ENCODE data around the gene GJA3. TPM values are rescaled to one million over a fixed set of nuclear protein-coding genes. Genes with fewer than 3 reads are reported as not detected.
"Not testable (repeated sequence)": the region's sequence is repeated elsewhere in the genome, so short reads cannot be mapped to it uniquely, and the experiment has no call there.

GJA3 gene
- total RNA-seq, 1 experiment from 2014 or later, result 0.56 TPM

GRCh38 chr13:20153290-20153689 lies 7.6 kb downstream of the GJA3 start:
- DNase-seq (ENCODE audit: low read depth), result not testable (repeated sequence)

GRCh38 chr13:20151612-20152011 lies 9.2 kb downstream of the GJA3 start:
- DNase-seq (ENCODE audit: low read depth), result no peak

DNA sequence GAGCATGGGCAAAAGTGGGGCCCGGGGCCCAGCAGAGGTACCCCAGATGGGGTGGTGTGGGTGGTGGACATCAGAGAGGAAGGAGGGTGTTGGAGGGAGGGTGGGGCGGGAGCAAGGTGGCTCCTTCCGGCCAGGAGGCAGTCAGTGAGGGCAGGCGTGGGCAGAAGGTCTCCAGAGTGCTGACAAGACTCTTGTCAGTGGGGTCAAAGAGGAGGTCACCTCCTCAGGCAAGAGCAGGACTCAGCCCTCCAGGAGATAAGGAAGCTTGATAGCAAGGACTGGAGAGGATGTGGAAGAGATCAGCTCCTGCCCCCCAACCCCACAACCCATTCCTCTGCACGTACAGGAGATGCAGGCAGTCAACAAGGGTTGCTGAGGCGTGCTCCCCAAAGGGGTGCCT lies 9.8 kb downstream of the GJA3 start:
- DNase-seq (ENCODE audit: low read depth), result no peak

DNA sequence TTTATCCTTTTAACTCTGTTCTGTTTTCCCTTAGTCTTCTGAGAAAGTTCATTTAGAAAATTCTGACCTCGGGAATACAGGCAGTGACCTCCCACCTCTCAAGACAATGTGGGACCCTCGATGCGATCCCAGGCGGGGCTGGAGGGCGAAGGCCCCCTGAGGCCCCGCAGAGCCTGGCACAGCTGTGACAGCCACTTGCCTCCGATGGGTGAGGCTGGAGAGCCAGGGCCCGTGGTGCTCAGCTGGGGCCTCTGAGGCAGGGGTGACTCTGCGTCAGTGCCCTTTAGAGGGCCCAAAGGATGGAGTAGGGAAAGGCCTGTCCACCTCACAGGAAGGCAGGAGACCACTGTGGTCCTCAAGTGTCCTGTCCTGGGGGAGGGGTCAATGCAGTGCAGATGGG lies 10.3 kb downstream of the GJA3 start:
- DNase-seq (ENCODE audit: low read depth), result no peak

DNA sequence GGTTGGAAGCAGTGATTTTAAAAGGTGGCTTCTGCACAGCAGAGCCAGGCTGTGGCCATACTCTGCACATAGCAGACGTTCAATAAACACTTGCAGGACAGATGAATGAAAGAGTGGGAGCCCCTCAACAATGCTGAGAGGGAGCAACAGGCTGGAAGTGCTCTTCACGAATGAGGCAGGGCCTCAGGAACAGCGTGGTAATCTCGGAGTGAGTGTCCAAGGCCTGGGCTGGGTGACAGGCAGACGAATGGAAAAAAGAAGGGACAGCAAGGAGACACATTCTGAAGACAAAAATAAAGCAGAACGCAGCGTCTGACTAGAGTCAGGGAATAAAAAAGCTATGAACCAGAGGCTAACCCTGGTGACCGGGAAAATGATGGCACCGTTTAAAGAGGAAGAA lies 11.1 kb downstream of the GJA3 start:
- no peak for DNase-seq (ENCODE audit: low read depth)

DNA sequence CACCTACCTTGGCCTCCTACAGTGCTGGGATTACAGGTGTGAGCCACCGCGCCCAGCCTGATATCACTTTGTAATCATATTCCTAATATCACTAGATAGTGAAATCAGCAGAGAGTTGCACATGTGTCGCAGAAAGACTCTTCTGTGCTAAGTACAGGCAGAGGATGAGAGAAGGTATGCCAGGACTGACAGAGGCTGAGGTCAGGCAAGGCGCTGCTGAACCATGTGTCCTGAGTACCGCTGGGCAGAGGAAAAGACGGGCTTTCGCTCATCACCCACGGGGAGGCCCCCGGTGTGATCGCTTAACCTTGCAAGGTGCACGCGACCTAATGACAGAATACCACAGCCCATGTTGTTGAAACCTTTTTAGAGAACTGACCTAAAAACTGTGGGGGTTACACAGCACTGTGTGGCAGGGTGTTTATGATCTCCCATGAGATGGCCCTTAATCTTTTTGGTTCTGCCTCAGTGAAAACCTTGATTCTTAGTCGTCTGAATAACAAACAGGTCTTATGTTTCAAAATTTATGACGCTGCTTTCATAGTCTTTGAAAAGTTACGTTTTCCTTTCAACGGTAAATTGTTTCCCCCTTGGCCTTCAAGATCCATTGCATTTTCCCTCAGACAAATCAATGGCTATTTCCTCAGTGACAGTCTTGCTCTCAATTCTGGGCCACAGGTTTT lies 12.2 kb downstream of the GJA3 start:
- DNase-seq (ENCODE audit: low read depth), result no peak

GRCh38 chr13:20146381-20146780 lies 14.5 kb downstream of the GJA3 start:
- DNase-seq (ENCODE audit: low read depth), result no peak

GRCh38 chr13:20145521-20145920 lies 15.3 kb downstream of the GJA3 start:
- no peak for DNase-seq (ENCODE audit: low read depth)

- no peak for DNase-seq (ENCODE audit: low read depth)
These were observed 16.6 kb downstream of the GJA3 start for GRCh38 chr13:20144141-20144850.

- DNase-seq (ENCODE audit: low read depth), result no peak
These were observed 17.8 kb downstream of the GJA3 start for GRCh38 chr13:20142927-20143480.

- no peak for DNase-seq (ENCODE audit: low read depth)
These were observed 18.6 kb downstream of the GJA3 start for GRCh38 chr13:20142023-20142926.

- no peak for DNase-seq (ENCODE audit: low read depth)
These were observed 19.4 kb downstream of the GJA3 start for GRCh38 chr13:20141238-20142022.

GRCh38 chr13:20140487-20140886 lies 20.4 kb downstream of the GJA3 start:
- no peak for DNase-seq (ENCODE audit: low read depth)

GRCh38 chr13:20137875-20138274 lies 23.0 kb downstream of the GJA3 start:
- no peak for DNase-seq (ENCODE audit: low read depth)

DNA sequence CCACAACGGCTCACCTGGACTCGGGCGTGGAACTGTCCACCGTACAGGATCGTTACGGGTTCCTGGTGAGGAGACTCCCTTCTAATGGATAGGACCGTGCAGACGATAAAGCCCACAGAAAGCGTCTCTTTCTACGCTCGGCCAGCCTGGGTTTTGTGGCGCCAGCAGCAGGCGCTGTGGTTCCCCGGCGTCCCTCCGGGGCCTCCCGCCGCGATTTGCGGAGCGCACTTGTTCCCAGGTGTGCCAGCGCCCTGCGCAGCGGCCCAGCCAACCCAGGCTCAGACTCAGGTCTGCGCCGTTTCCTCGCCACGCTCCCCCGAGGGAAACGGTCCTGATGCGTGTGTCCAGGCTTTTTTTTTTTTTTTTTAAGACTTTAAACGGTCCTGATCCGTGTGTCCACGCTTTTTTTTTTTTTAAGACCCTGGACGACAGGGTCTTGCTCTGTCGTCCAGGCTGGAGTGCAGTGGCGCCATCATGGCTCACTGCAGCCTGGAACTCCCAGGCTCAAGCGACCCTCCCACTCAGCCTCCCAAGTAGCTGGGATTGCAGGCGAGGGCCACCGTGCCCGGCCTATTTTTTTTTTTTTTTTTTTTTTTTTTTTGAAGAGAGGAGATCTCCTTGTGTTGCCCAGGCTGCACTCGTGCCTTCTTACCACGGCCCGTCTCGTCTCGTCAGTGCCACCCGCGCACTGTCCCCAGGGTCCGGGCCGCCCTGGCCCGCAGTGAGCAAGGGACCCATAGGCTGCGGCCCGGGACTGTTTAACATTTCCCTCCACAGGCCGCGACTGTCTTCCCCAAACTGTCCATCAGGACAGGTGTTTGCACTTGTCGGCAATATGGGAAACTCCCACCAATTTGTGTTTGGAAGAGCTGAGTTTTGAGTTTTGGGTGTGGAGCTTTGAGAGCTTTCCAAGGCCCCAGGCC lies 23.8 kb downstream of the GJA3 start:
- DNase-seq (ENCODE audit: low read depth), result no peak

- DNase-seq (ENCODE audit: low read depth), result no peak
These were observed 26.1 kb downstream of the GJA3 start for GRCh38 chr13:20134732-20135131.

DNA sequence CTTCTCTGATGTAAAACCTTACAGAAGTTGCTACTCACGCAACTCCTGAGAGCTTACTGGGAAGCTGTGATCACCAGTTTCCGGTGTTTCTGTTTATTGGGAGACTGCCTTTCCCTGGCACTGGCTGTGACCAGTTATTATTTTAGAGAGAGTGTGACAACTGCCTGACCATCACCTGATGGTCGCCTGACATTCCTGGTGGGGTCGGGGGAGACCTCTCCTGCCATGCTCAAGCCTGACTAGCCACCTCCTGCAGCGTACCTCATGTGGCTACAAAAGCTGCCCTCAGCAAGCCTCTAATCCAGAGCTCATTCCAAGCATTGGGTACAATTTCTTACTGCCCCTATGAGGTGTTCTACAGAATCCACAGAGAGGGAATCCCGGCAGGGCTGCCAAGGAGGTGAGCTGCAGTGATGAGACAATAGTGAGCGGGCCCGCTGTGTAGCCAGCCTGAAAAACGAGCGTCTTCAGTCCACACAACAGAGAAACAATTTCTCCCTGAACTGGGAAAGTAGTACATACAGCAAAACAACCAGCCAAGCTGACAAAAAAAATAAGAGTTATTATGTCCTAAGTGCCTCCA lies 28.7 kb downstream of the GJA3 start:
- DNase-seq (ENCODE audit: low read depth), result no peak

DNA sequence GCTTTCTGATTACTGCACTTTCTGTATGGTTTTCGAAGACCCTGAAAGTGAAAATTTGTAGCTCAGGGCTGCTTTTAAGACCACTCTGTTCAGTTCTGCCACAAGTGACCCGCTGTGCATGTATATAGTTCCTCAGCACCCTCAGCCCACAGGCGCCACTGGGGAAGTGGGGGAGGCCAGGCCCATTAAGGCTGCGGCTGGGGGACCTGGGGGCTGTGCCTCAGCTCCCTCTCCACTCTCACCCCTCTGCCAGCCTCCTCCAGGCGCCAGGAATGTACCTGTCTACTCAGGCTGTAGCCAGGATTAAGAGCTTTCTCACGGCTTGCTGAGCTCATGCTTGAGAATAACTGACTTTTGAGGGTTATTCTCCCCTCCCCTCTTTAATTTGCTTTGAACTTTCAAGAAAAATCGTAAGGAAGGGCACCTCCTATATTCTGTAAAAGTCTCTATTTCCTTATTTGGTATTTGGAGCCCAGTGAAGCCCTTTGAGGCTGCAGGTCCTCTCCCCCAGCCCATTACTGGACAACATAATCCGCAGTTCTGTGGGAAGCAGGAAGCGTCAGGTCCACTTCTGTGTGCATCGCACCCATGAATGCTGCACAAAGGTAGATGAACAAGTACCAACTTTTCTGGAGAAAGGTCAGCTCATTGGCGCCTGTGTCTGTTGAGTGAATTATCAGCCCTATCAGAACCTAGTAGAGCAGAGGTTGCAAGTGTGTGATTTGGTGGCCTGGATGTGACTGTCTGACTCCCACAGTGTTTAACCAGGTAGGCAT lies 29.6 kb downstream of the GJA3 start:
- no peak for DNase-seq (ENCODE audit: low read depth)

- no peak for DNase-seq (ENCODE audit: low read depth)
These were observed 30.2 kb downstream of the GJA3 start for GRCh38 chr13:20130652-20131051.

Data from HT1080 (cell line).